GM18858 (cell line): ENCODE results near the gene DLX1.
"Not testable (repeated sequence)": the region's sequence is repeated elsewhere in the genome, so short reads cannot be mapped to it uniquely, and the experiment has no call there.

ENCODE experiments used
- ATAC-seq: cut with Tn5 transposase; IDR thresholded peaks from one replicate; pipeline ENCODE4 v1.9.1; 2021; ENCODE audit not compliant: unreplicated experiment

The DLX1 gene

DNA sequence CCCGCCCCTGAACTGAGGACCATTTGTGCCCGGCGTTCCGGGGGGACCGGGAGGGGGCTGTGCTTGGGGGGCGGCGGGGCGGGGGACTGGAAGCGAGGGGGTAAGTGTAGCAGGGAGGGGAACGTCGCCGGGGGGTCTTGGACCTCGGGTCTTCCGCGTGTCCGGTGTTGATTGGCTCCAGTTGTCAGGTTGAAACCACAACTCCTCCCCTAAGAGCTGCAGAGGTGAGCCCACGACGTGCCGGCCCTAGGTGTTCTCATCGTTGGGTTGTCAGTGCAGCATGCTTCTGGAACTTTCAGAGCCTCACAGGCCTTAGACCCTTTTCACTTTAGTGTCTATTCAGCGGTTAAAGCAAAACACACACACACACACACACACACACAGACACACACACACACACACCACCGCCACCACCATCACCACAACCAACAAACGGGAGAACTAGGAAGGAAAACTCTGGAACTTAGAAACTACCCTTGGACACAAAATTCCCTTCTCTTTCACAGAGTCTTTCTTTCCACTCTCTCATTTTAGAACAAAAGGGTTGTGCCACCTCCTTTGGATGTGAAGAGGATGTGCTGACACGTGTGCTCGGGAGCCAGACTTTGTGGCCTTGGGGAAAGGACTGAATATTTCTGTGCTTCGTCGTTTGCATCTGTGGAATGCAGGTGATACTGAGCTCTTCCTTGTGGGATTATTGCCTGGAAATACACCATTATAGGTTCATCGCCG, 24.1 kb downstream of the DLX1 start:
- no peak for ATAC-seq

DNA sequence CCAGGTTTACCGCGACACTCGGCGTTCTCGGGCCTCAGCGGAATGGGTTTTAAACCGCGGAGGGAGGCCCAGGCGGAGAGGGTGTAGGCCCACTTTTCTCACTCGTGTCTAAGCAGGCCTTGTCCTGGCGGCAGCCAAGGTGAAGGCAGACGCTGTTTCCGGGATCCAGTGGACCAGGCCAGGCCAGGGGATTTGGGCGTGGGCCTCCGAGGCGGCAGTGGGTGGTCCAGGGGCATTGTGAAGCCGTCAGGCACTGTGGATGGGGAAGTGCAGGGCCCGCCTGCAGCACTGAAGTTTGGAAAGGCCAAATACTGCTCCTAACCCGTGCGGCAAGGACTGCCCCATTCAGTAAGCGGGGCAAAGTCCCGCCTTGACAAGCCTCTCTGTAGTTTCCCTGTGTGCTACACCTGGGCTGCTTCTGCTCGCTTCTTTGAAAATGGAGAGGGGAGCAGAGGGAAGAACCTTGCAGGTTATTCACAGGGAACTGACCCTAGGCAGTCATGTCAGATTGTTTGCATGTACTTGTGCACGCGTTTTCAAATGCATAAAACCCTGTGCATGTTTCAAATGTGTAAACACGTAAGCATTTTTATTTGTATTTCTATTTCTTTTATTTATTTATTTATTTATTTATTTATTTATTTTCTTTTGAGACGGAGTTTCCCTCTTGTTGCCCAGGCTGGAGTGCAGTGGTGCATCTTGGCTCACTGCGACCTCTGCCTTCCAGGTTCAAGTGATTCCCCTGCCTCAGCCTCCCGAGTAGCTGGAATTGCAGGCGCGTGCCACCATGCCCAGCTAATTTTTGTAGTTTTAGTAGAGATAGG, 24.9 kb downstream of the DLX1 start:
- no peak for ATAC-seq

DNA sequence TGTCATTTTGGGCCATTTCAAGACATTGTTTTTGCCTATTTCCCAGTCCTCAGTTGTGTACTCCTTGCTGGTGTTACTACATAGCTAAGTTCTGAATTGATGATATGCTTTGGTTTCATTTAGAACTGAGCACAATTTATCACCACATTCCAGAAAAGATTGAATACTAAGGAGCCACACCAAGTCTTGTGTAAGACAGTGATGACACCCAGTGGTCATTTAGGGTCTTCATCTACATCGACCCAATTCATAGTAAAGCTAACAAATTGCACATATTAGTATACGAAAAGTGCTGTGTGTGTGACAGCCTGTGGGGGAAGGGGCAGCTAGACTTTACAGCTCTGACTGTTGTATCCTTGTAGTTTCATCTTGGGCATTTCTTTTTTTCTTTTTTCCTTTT, 28.3 kb downstream of the DLX1 start:
- no peak for ATAC-seq

DNA sequence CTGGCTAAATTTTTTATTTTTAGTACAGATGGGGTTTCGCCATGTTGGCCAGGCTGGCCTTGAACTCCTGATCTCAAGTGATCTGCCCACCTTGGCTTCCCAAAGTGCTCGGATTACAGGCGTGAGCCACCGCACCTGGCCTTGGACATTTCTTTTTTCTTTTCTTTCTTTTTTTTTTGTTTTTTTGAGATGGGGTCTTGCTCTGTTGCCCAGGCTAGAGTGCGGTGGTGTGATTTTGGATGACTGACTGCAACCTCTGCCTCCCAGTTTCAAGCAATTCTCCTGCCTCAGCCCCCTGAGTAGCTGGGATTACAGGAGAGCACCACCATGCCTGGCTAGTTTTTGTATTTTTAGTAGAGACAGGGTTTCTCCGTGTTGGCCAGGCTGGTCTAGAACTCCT, 28.9 kb downstream of the DLX1 start:
- not testable (repeated sequence) for ATAC-seq

DNA sequence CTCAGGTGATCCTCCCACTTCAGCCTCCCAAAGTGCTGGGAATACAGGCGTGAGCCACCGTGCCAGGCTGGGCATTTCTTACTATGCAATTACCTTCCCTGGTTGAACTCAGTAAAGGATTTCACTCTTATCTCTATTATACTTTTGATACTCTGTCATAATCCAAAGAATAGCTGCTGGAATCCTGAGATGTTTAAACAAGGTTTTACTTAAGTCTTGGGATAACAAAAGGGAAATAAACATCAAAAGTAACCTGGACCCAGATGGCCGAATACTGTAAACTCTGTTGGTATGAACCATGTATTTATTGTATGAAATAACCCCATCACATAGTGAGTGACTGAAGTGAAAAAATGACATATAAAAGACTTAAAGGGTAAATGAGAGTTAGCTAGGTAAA, 29.3 kb downstream of the DLX1 start:
- ATAC-seq = no peak

DNA sequence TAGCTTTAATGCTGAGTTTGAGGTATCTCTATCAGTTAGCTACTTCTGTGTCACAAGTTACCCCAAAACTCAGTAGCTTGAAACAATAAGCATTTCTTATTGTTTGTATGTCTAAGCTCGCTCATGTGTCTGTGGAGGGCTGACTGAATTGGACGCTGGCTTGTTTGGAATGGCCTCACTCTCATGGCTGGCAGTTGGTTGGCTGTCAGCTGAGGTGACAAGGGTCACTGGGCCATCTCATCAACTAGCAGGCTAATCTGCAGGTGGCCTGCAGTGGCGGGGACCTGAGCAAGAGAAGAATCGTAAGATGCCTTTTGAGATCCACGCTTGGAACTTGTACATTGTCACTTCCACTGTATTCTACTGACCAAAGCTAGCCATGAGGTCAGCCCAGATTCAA, 30.8 kb downstream of the DLX1 start:
- no peak for ATAC-seq

DNA sequence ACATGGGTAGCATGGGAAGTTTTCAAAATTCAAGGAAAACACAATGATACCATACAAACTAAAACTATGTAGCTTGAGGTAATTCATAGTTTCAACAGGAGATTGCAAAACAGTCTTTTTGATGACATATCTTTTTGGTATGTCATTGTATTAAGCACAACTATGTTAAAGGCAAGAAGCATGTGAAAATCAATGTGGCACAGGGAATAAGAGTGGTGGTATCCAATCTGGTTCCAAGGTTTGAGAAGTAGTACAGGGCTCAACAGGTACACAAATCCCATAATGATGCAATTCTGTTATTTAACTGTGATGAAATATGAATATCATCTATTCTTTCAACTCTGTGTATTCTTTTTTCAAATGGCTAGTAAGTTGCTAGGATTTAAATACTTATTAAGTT, 33.8 kb downstream of the DLX1 start:
- ATAC-seq = no peak

DNA sequence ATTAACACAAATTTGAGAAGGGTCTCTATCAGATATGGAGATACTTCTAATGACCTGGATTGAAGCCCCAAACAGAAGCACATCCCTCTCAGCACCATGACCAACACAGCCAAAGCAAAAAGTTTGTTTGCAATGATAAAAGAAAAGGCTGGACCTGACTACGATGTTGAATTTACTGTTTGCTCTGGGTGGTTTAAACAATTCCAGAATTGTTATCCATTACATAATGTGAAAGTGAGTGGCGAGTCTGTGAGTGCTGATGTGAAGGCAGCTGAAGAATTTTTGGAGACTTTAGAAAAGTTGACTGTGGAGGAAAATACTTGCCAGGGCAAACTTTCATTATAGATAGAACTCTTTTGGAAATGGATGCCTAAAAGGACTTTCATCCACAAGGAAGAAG, 34.8 kb downstream of the DLX1 start:
- ATAC-seq = no peak

DNA sequence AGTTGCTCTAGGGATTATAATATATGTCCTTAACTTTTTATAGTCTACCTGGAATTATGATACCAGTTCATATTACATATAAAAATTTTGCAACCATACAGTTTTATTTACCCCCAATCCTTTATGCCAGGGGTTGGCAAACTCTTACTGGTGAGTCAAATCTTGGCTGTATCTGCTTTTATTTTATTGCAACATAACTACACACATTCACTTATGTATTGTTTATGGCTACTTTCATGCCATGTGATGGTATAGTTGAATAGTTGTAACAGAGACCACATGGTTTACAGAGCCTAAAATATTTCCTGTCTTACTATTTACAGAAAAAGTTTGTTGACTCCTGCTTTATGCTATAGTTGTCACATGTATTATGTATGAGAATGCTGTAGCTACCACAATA, 43.2 kb downstream of the DLX1 start:
- no peak for ATAC-seq

DNA sequence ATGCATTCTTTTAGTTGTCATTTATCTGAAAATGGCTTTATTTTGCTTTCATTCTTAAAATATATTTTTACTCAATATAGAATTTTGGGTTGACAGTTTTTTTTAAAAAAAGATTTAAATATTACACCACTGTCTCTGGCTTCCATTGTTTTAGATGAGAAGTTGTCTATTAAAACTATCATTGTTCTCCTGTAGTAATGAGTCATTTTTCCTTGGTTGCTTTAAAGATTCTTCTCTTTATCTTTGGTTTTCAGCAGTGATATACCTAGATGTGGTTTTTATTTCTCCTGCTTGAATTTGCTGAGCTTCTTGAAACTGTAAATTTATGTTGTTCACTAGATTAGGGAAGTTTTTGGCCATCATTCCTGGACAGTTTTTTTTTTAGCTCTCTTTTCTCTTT, 44.1 kb downstream of the DLX1 start:
- no peak for ATAC-seq

DNA sequence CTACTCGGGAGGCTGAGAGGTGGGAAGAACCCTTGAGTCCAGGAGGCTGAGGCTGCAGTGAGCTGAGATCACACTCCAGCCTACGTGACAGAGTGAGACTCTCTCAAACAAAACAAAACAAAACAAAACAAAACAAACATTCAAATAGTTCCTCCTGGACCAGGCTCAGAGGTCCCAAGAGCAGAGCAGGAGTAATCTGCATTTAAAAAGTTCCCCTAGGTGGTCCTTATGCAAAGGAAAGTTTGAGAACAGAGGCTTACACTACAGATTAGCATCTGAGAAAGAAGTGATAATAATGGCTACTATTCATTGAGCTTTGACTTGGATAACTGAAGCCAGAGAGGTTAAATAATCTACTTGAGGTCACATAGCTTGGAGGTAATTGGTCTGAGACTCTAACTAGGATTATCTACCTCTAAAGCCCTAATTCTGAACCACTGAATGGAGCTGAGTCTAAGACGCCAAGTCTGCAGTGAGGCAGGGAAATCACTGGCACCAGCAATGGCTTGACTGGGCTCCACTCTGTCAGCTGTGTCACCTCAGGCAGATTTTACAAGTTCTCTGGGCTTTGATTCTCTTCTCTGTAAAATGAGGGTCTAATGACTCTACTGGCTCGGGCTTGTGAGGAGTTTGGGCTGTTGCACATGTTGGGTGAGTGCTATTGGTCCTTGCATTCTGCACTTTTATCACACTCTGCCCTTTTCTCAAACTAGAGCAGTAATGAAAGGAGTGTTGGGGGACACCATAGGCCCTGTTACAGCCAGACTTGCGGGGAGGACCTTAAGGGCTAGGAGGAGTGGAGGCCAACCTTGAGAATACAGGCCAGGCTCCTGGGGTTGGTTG, 46.6 kb downstream of the DLX1 start:
- no peak for ATAC-seq

DNA sequence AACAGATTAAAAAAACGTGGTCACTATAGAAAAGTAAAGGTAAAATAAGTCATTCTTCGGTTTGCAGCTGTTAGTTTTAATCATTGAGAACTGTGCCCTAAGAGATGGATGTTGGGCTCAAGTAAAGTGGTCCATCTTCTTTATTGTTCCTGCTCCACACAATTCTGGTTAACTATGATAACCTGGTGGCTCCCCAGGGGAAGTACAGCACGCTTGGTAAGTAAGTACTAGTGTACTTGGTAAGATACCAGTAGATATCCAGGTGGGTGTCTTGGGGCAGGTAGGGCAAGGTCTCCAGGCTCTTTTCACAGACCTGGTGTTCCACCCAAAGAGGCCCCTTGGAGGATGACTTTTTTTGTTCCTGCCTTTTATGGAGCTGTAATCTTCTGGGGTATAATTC, 49.0 kb downstream of the DLX1 start:
- ATAC-seq = no peak

DNA sequence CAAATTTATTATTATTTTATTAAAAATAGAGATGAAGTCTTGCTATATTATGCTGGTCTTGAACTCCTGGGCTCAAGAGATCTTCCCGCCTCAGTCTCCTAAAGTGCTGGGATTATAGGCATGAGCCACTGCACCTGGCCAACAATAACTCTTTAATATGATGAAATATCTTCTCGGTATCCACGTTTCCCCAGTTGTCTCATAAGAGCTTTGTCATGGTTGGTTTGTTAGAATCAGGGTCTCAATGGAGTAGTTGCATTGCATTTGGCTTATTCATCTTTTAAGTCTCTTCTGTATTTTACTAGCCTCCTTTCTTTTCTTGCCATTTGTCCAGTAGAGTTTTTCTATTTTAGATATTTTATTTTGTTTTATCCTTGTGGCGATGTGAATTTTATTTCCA, 50.1 kb downstream of the DLX1 start:
- ATAC-seq = no peak

DNA sequence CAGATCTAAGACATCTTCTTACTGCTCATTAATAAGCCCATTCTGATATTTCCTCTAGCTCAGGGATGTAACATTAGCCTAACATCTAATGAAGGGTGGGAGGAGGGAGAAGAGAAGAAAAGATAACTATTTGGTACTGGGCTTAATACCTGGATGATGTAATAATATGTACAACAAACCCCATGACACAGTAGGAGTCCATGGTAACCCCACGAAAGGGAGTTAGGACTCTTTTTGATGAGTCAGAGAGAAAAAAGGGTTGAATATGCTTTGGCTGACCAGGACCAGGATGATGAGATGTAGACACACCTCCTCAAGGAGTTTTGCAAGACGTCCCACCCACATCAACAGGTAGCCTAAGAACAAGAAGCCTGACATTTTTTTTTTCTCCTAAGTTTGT, 51.8 kb downstream of the DLX1 start:
- ATAC-seq = no peak

DNA sequence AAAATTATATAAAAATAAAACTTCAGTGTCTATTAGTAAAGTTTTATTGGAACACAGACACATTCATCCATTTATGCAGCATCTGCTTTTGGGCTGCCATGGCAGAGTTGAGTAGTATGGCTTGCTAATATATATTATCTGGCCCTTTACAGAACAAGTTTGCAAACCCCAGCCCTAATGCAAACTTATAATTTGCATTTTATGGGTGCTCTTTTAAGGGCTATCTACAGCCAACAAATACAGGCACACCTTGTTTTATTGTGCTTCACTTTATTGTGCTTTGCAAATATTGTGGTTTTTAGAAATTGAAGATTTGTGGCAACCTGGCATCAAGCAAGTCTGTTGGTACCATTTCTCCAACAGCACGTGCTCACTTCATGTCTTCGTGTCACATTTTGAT, 52.6 kb downstream of the DLX1 start:
- no peak for ATAC-seq

DNA sequence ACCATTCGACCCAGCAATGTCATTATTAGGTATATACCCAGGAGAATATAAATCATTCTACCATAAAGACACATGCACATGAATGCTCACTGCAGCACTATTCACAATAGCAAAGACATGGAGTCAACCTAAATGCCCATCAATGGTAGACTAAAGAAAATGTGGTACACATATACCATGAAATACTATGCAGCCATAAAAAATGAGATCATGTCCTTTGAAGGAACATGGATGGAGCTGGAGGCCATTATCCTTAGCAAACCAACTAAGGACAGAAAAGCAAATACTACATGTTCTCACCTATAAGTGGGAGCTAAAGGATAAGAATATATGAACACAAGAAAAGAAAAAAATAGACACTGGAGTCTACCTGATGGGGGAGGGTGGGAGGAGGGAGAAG, 53.4 kb downstream of the DLX1 start:
- not testable (repeated sequence) for ATAC-seq
